ENCODE measurements around the gene RAB37.

Gene RAB37

GRCh38 chr17:74779948-74780400 lies 42.9 kb downstream of the RAB37 start:
- no peak for DNase-seq (ENCODE audit: low read depth)

DNA sequence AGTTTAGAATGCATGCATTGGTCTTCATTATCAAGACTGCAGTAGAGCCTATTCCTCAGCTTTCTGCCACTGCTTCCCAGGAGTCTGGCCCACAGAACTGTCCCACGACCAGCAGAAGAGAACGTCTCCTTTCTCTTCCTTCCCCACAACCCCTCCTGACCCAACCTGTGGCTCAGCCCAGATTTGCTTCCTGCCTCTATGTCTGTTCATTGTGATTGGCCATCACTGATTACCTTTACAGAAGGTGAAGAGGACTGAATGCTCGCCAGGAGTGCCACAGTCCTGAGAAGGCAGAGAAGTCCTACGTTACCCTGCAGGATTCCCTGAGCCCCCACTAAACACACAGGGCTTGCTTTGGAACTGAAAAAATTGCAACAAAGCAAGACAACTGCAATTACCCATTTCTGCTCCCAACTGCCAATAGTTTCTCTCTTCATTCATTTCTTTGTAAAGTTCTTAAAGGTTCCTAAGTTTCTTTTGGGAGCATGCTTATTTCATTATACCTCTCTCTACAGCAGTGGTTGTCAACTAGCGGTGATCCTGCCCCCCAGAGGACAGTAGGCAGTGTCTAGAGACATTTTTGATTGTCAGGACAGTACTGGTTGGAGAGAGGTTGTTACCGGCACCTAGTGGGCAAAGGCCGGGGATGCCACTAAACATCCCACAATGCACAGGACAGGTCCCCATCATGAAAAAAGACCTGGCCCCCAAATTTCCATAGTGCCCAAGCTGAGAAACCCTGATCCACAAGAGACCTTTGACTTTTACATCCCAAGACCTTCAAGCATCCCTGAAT lies 43.6 kb downstream of the RAB37 start:
- DNase-seq (ENCODE audit: low read depth) = peak; percentile 55

- no peak for DNase-seq (ENCODE audit: low read depth)
These were observed 45.5 kb downstream of the RAB37 start for GRCh38 chr17:74782571-74782970.

DNA sequence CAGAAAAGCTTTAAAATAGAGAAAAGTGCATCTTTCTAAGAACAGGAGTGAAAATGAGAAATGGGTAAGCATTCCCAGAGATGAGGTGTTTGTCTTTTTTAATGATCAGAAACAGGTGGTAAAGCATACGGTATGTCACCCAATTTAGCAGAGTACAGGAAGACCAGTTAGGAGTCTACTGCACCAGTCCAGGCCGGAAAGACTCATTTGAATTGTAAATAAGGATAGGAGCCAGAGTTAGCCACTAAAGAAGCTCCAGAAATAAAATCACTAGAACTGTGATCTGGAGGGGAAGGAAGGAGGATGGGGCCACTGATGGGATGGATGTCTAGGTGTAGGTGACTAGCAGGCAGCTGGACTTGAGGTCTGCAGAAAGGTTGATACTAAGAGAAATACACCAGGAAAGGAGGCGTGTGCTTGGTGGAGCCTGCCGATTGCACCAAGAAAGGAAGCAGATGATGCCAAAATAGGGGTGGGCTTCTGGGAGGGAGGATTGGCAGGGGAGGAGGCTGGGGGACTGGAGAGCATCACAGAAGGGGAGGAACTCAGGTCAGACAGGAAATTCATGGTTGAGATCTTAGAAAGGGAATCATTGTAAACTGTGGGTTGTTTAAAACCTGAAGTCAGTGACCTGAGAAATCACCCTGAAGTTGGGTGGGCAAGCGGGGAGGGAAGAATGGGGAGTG lies 47.2 kb downstream of the RAB37 start:
- DNase-seq (ENCODE audit: low read depth) = no peak

- DNase-seq (ENCODE audit: low read depth) = no peak
These were observed 48.3 kb downstream of the RAB37 start for GRCh38 chr17:74785096-74785980.

- DNase-seq (ENCODE audit: low read depth) = no peak
These were observed 48.9 kb downstream of the RAB37 start for GRCh38 chr17:74785981-74786360.

DNA sequence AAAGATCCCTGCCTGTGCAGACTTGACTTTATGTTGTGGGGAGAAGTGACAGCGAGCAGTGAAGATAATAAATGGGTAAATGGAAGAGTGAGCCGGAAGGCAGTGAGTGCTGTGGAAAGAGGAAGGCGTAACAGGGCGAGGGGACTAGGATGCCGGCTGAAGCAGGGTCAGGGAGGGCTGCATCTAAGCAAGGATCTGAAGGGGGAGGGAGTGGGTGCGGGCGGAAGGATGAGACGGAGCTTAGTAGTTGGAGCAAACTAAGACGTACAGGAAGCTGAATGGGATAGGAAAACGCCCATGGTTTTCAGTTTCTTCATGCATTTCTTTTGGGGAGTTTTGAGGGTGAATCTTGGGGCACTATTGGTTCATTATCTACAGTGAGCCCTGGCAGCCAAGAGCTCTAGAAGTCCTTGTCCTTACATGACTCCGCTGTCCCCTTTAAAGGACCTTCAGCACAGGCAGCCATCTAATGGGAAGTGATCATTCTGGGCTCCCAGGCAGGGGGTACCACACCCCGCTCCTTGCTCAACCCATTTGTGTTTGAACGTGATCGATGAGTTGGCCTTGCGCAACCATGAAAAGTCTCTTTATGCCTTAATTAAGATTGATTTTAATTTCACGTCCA lies 49.5 kb downstream of the RAB37 start:
- DNase-seq (ENCODE audit: low read depth) = no peak

- DNase-seq (ENCODE audit: low read depth) = no peak
These were observed 53.4 kb downstream of the RAB37 start for GRCh38 chr17:74790161-74791058.

GRCh38 chr17:74792586-74793105 lies 55.6 kb downstream of the RAB37 start:
- DNase-seq (ENCODE audit: low read depth) = no peak

GRCh38 chr17:74795327-74796020 lies 58.4 kb downstream of the RAB37 start:
- DNase-seq (ENCODE audit: low read depth) = no peak

- DNase-seq (ENCODE audit: low read depth) = no peak
These were observed 59.2 kb downstream of the RAB37 start for GRCh38 chr17:74796211-74796610.

DNA sequence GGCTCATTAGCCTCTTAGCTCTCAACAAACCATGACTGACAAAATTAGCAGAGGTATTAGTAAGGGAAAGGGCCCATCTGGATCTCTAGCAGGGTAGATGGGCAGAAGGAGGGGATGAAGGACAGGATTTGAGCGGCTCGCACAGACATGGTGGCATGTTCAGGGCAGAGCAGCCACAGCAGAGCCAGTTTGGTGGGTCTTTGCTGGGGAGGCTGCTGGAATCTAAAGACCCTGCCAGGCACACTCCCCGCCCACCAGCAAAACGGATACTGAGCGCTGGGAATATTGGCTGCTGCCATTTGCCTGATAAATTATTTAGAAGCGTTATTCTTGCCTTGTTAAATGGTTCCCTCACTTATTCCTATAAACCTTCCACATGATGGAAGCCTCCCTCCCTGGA lies 59.8 kb downstream of the RAB37 start:
- DNase-seq (ENCODE audit: low read depth) = no peak

Measured in EH (cell line).